Putamen (tissue), 1 donor: ENCODE results near the gene C18orf63.

ENCODE experiments used
- DNase-seq: peaks from one replicate; pipeline ENCODE4 v3.0.0-alpha.2; 2016; ENCODE audit warnings: low spot score

The C18orf63 gene

GRCh38 chr18:74328206-74328605 is 12.6 kb downstream of the C18orf63 start:
- DNase-seq = no peak

GRCh38 chr18:74329688-74330205 is 14.1 kb downstream of the C18orf63 start:
- no peak for DNase-seq

DNA sequence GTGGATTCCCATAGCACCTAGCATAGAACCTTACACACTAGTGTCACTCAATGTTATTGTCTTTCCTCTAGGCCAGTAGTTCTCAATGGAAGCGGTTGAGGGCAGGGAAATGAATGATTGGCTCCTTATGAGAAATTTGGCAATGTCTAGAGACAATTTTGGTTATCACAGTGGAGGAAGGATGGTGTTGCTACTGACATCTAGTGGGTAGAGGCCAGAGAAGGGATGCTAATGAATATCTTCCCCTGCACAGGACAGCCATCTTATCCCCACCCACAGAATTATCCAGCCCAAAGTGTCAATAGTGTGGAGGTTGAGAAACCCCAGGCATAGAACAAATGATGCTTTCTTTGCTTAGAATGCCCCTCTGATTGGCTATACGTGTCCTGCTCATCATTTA is 15.8 kb downstream of the C18orf63 start:
- no peak for DNase-seq

- no peak for DNase-seq
Measured at GRCh38 chr18:74333091-74333490, 17.5 kb downstream of the C18orf63 start.

- no peak for DNase-seq
Measured at GRCh38 chr18:74334242-74334893, 18.7 kb downstream of the C18orf63 start.

- no peak for DNase-seq
Measured at GRCh38 chr18:74336656-74337055, 21.0 kb downstream of the C18orf63 start.

DNA sequence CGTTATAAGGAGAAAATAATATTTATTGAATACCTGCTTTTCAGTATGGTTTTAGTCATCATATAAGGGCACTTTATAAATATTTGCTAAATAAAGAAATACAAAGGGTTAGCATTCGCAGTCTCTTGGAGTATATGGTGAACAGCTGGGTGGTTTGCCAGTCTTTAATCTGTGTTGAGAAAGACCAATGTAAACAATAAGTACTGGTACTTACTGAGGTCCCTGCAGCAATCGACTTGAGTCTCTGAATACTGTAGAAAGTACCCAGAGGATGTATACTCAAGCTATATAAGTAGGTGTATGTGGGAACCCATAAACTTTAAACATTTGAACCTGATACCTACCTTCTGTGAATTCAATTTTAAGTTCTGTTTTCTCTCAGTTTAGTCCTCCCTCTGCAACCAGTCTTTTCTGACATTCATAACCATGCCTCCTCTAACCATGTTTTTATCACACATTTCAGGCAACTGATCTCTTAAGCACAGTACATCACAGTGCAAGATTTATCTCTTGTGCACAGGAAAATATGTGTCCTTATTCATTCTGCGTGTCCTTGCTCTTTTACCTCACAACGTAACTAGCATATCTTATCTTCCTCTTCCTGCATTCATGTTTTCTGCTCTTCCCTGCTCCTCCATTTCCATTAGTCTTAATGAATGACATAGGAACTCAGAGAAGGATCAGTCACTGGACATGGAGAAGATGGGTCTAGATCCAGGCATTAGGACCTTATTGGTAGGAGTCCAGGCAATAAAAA is 21.7 kb downstream of the C18orf63 start:
- no peak for DNase-seq

GRCh38 chr18:74337912-74338309 is 22.3 kb downstream of the C18orf63 start:
- DNase-seq = no peak

- peak; percentile 52 for DNase-seq
Measured at GRCh38 chr18:74342416-74343043, 26.9 kb downstream of the C18orf63 start.

GRCh38 chr18:74346206-74346605 is 30.6 kb downstream of the C18orf63 start:
- no peak for DNase-seq

GRCh38 chr18:74348581-74348980 is 32.9 kb downstream of the C18orf63 start:
- no peak for DNase-seq

DNA sequence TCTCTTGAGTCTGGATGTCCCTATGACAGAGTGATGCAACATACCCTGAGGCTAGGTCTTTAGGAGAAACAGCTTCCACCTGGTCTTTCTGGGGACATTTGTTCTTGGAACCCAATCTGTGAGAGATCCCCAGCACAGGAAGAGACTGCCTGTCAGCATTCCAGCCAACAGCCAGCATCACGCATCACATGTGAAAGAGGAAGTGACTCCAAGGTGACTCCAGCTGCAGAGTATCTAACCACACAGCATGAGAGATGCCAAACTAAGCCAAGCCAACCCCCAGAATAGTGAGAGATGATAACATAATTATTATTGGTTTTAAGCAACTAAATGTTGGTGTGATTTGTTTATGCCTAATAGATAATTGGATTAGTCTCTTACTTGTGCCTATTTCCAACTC is 35.7 kb downstream of the C18orf63 start:
- DNase-seq = no peak

- DNase-seq = peak; percentile 88
Measured at GRCh38 chr18:74353169-74353775, 37.6 kb downstream of the C18orf63 start.

DNA sequence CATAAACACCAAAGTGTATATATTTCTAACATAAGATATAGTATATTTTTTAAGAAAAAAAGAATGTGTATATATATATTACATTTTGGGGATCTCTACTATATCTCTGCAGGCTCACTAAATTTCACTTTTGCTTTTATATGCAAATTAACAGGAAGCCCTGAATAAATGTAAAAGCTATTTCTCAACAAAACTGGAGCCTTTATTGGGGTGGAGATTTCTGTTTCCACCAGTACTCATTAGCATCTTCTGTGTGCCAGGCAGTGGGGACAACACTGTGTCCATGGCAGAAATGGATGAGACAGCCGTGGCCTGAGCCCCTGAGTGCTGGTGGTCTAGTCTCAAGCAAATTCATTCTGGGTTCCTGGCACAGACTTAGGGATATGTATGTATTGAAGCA is 41.3 kb downstream of the C18orf63 start:
- DNase-seq = no peak

GRCh38 chr18:74360852-74361655 is 45.4 kb downstream of the C18orf63 start:
- DNase-seq = no peak

DNA sequence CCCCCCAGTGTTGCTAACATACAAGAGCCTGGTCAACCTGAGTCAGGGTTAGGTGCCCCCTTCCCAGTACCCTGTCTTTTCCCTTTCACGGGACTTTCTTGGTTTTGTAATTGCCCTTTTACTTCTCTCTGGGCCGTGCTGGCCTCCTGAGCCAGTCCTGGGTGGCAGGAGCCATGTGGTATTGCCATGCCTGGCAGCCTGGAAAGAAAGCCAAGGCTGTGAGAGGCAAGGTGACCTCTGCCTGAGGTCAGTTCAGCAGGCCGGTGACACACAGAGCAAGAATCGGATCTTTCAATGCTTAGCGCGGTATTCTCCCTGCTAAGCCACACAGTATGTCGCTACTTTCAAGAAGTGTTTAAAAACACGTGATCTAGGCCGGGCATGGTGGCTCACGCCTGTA is 52.3 kb downstream of the C18orf63 start:
- DNase-seq = no peak

DNA sequence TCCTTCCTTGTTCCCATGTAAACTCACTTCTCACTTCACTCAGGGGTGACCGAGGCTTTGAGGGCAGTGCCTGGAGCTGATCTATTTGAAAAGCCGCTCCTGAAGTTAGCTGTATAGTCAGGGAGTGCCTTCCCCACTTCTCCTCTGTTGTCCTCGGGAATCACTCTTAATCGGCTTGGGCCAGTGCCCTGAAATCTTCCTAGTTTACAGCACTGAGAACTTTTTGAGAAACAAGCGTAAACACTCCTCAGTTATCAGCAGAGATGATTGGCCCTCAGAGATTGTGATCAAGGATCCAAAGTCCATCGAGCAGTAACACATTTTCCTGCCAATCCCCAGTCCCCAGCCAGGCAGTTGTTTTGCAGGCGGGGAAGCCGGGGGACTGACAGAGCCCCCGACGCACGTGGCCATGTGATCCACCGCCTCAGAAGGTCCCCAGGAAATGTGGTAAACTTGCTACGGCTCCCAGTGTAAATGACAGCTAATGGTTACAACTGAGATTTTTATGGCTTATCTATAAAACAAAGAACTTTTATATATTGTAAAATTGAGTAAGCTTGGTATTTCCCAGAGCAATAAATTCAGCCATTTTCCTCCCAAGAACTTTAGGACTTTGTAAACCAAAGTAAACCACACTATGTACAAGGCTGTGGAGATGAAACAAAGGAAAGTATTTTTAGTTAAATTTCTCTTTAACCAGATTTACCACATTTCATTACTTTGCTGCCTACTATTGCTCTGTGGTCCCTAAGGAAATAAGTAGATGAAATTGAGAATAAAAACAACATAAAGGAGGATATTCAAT is 53.5 kb downstream of the C18orf63 start:
- DNase-seq = no peak

GRCh38 chr18:74370115-74370514 is 54.5 kb downstream of the C18orf63 start:
- DNase-seq = no peak

DNA sequence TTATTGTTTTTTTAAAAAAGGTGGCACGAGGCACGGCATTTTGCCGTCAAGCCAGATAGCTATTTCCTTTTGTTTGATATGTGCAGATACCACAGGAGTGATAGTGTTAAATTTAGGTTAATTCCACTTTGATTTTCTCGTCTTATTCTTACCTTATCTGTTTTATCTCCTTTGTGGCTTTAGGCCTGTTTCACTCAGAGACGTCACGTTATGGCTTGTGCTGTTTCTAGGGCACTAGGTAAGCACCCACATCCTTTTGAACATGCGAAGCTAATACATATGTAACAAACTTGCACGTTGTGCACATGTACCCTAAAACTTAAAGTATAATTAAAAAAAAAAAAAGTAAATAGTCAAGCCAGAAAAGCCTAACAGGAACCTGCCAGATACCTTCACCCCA is 57.8 kb downstream of the C18orf63 start:
- DNase-seq = no peak

- no peak for DNase-seq
Measured at GRCh38 chr18:74375999-74376398, 60.4 kb downstream of the C18orf63 start.

DNA sequence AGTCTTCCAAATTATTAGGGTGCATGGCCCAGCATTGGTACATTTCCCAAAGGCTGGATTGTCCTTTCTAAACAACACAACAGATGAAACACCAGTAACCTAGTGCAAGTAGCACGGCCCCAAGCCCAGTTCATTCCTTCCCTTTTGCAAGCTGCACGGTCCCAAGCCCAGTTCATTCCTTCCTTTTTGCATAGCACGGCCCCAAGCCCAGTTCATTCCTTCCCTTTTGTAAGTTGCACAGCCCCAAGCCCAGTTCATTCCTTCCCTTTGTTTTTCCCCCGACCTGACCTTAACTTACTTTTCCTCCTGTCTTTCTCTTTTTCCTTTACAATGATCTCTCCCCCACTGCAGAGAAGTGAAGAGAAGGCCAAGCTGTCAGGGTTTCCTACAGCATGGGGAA is 60.9 kb downstream of the C18orf63 start:
- DNase-seq = no peak
